MM.1S (cell line): ENCODE data around the gene ST6GAL1.

Experiments
- DNase-seq: peaks from one replicate; pipeline ENCODE4 v3.0.0-alpha.2; 2015
- H2AFZ ChIP-seq: fragments of 300-600 bp; sonication (generic); 2 replicates; pipeline ENCODE4 v1.6.0; 2016; ENCODE audit warnings: antibody characterized with exemption, low read length
- H3F3A ChIP-seq: fragments of 300-600 bp; sonication (generic); 2 replicates; pipeline ENCODE4 v1.6.1; 2016; ENCODE audit warnings: mild to moderate bottlenecking, antibody characterized with exemption, low read length, moderate library complexity, mixed read lengths; ENCODE audit not compliant: insufficient read depth
- H3K27ac ChIP-seq: fragments of 300-600 bp; sonication (generic); 2 replicates; pipeline ENCODE4 v1.5.1; 2016; ENCODE audit warnings: mild to moderate bottlenecking, low read length
- H3K27me3 ChIP-seq: fragments of 300-600 bp; sonication (generic); replicated peaks from 2 replicates; pipeline ENCODE4 v1.6.0; 2016; ENCODE audit warnings: low read length; ENCODE audit not compliant: insufficient read depth
- H3K36me3 ChIP-seq: fragments of 300-600 bp; sonication (generic); replicated peaks from 2 replicates; pipeline ENCODE4 v1.6.1; 2016; ENCODE audit warnings: mild to moderate bottlenecking, low read length, mixed read lengths; ENCODE audit not compliant: insufficient read depth
- H3K4me1 ChIP-seq: fragments of 300-600 bp; sonication (generic); 2 replicates; pipeline ENCODE4 v1.6.1; 2016; ENCODE audit warnings: low read length, mixed read lengths
- H3K4me2 ChIP-seq: fragments of 300-600 bp; sonication (generic); 2 replicates; pipeline ENCODE4 v1.6.0; 2016; ENCODE audit warnings: low read depth, low read length
- H3K4me3 ChIP-seq: fragments of 300-600 bp; sonication (generic); 2 replicates; pipeline ENCODE4 v1.5.1; 2016; ENCODE audit warnings: low read length, mixed read lengths
- H3K79me2 ChIP-seq: fragments of 300-600 bp; sonication (generic); 2 replicates; pipeline ENCODE4 v1.6.1; 2016; ENCODE audit warnings: mixed run types, low read length, mixed read lengths
- H3K9ac ChIP-seq: fragments of 300-600 bp; sonication (generic); 2 replicates; pipeline ENCODE4 v1.6.1; 2016; ENCODE audit warnings: low read length, mixed read lengths
- H3K9me2 ChIP-seq: fragments of 300-600 bp; sonication (generic); replicated peaks from 2 replicates; pipeline ENCODE4 v1.6.1; 2016; ENCODE audit warnings: mild to moderate bottlenecking, low read length, mixed read lengths; ENCODE audit not compliant: insufficient read depth
- H3K9me3 ChIP-seq: fragments of 300-600 bp; sonication (generic); replicated peaks from 2 replicates; pipeline ENCODE4 v1.6.1; 2016; ENCODE audit warnings: mild to moderate bottlenecking, low read length, mixed read lengths; ENCODE audit not compliant: insufficient read depth
- H4K20me1 ChIP-seq: fragments of 300-600 bp; sonication (generic); 2 replicates; pipeline ENCODE4 v1.6.1; 2016; ENCODE audit warnings: mild to moderate bottlenecking, low read length, moderate library complexity, mixed read lengths; ENCODE audit not compliant: insufficient read depth
- CTCF ChIP-seq: fragments of 300-600 bp; sonication (generic); IDR thresholded peaks from 2 replicates; pipeline ENCODE4 v1.5.1; 2016; ENCODE audit warnings: antibody characterized with exemption, low read length, mixed read lengths
- EZH2 ChIP-seq: fragments of 300-600 bp; sonication (generic); optimal IDR thresholded peaks from 2 replicates; pipeline ENCODE3; 2017; ENCODE audit warnings: low read depth, mild to moderate bottlenecking, antibody characterized with exemption, low read length, mixed read lengths
- EZH2phosphoT487 ChIP-seq: fragments of 300-600 bp; sonication (generic); IDR thresholded peaks from 2 replicates; pipeline ENCODE4 v1.6.1; 2018; ENCODE audit warnings: antibody characterized with exemption, low read length

The ST6GAL1 gene

GRCh38 chr3:186929186-186929585, 1.1 kb upstream of the ST6GAL1 start:
- DNase-seq, result no peak
- Histone ChIP-seq H3K36me3 (no peaks in the 10 kb centered on the region), H3K4me2 (no peak overlapping the region), H3K4me1 (peaks cover 8% of the 10 kb centered on the region; the same call in 1 of the 2 replicates), H3K27me3 (0 out of 2 replicates have a peak, but pooled peaks cover 7% of the 10 kb centered on the region), H3K79me2 (peaks cover 36% of the 10 kb centered on the region), H3K27ac (no peak overlapping the region), H2AFZ (no peak overlapping the region), H4K20me1 (no peaks in the 10 kb centered on the region), H3K9me2 (no peaks in the 10 kb centered on the region), H3K9me3 (no peaks in the 10 kb centered on the region), H3K4me3 (no peak overlapping the region), H3F3A (peaks cover 13% of the 10 kb centered on the region), H3K9ac (no peak overlapping the region)
- TF ChIP-seq EZH2phosphoT487 (no peak), CTCF (no peak), EZH2 (no peak)

GRCh38 chr3:186929685-186930084, 641 bp upstream of the ST6GAL1 start:
- Histone ChIP-seq H3K9ac (peak overlapping the region; percentile 56; the same call in 1 of the 2 replicates), H3K27ac (no peak overlapping the region), H3K36me3 (no peaks in the 10 kb centered on the region)

GRCh38 chr3:186930641-186931531, 560 bp downstream of the ST6GAL1 start:
- TF ChIP-seq CTCF, result peak; percentile 55
- no peak for TF ChIP-seq EZH2phosphoT487
- H3K9me2 ChIP-seq, result no peaks in the 10 kb centered on the region
- H2AFZ ChIP-seq, result peak overlapping the region; percentile 77
- peaks cover 50% of the 10 kb centered on the region for H3K79me2 ChIP-seq
- peak; percentile 97 for DNase-seq
- 0 out of 2 replicates have a peak, but pooled peaks cover 7% of the 10 kb centered on the region for H3K27me3 ChIP-seq
- H3F3A ChIP-seq, result peaks cover 13% of the 10 kb centered on the region
- peak overlapping the region; percentile 87 for H3K4me2 ChIP-seq
- no peaks in the 10 kb centered on the region for H3K36me3 ChIP-seq
- H3K4me3 ChIP-seq, result peak overlapping the region; percentile 97
- peak overlapping the region; percentile 60; the same call in 1 of the 2 replicates for H3K27ac ChIP-seq
- H3K9ac ChIP-seq, result peak overlapping the region; percentile 56
- H3K9me3 ChIP-seq, result no peaks in the 10 kb centered on the region
- H4K20me1 ChIP-seq, result no peaks in the 10 kb centered on the region
- H3K4me1 ChIP-seq, result peaks cover 8% of the 10 kb centered on the region; the same call in 1 of the 2 replicates

More at GRCh38 chr3:186929685-186930084, 641 bp upstream of the ST6GAL1 start:
- H3K9me2 ChIP-seq, result no peaks in the 10 kb centered on the region
- no peak for DNase-seq
- TF ChIP-seq EZH2phosphoT487 (no peak), EZH2 (no peak), CTCF (no peak)
- peaks cover 13% of the 10 kb centered on the region for H3F3A ChIP-seq
- H3K9me3 ChIP-seq, result no peaks in the 10 kb centered on the region
- peaks cover 39% of the 10 kb centered on the region for H3K79me2 ChIP-seq
- no peaks in the 10 kb centered on the region for H4K20me1 ChIP-seq
- H3K4me3 ChIP-seq, result peak overlapping the region; percentile 97
- 0 out of 2 replicates have a peak, but pooled peaks cover 7% of the 10 kb centered on the region for H3K27me3 ChIP-seq
- H3K4me2 ChIP-seq, result peak overlapping the region; percentile 87
- peak overlapping the region; percentile 77 for H2AFZ ChIP-seq
- H3K4me1 ChIP-seq, result peaks cover 8% of the 10 kb centered on the region; the same call in 1 of the 2 replicates
